Psoas muscle (tissue), 8 donors: ENCODE results near the gene NGFR. TPM values are rescaled to one million over a fixed set of nuclear protein-coding genes. Genes with fewer than 3 reads are reported as not detected.

ENCODE experiments used
- ATAC-seq, 4 donors: fragments of 200-7000 bp; cut with Tn5 transposase; one replicate each; pipeline ENCODE4 v1.9.1; 2020; ENCODE audit warnings: moderate library complexity in 3 of 4, mild to moderate bottlenecking in 2 of 4
- DNase-seq, 2 donors: peaks; one replicate each; pipeline ENCODE4 v3.0.0-alpha.2; 2020
- H3K27ac ChIP-seq: fragments of 200-600 bp; one replicate; pipeline ENCODE4 v1.8.0; 2022
- H3K27me3 ChIP-seq, 3 donors: fragments of 200-600 bp in 1 of 3; one replicate each; pipeline versions ENCODE4 v1.6.1 to v1.8.0; 2013 to 2022; ENCODE audit warnings: low read length in 2 of 3, mild to moderate bottlenecking in 2 of 3, moderate library complexity in 1 of 3; ENCODE audit not compliant: insufficient read depth in 3 of 3
- H3K36me3 ChIP-seq, 2 donors: fragments of 200-600 bp in 1 of 2; one replicate each; pipeline versions ENCODE4 v1.6.1 to v1.8.0; 2013 to 2022; ENCODE audit warnings: low read depth in 1 of 2, mild to moderate bottlenecking in 1 of 2, moderate library complexity in 1 of 2; ENCODE audit not compliant: insufficient read depth in 1 of 2
- H3K4me1 ChIP-seq: fragments of 200-600 bp; one replicate; pipeline ENCODE4 v1.8.0; 2022
- H3K4me3 ChIP-seq: fragments of 200-600 bp; one replicate; pipeline ENCODE4 v1.8.0; 2022; ENCODE audit warnings: mild to moderate bottlenecking
- H3K9me3 ChIP-seq: fragments of 200-600 bp; one replicate; pipeline ENCODE4 v1.8.0; 2022
- CTCF ChIP-seq: fragments of 200-600 bp; IDR thresholded peaks from one replicate; pipeline ENCODE4 v1.8.0; 2022; ENCODE audit warnings: antibody characterized with exemption
- WGBS, 3 donors: extraction: QIAGEN DNeasy Blood & Tissue Kit; methylation state at CpG; one replicate each; pipeline versions ENCODE4 v1.1.6 to v1.1.7; 2013; 5-methylcytosine and 5-hydroxymethylcytosine counted together
- intact Hi-C, 2 donors: fragments of 100-400 bp; cut with DNase I; formaldehyde crosslinking; loops; one replicate each; pipeline versions ENCODE4 v1.11.0 to v1.14.2; 2022
- polyA plus RNA-seq, 3 donors: library from polyadenylated mRNA; stranded (reverse); fragments of 200-250 nt; gene quantifications; one replicate each; pipeline ENCODE4 v1.2.3, GENCODE V29; 2013
- total RNA-seq, 4 donors: library from RNA; stranded (reverse); fragmentation: NEBNext Ultra II Directional in 2 of 4; extraction: Animal tissue kit (Norgen Biotek cat#: 25700) in 2 of 4; gene quantifications; one replicate each; pipeline versions ENCODE4 v1.2.1 to v1.2.4, GENCODE V29; 2021 to 2023
- donor health status: healthy with polysubstance abuse.
- donor health status: DM: no; HTN: no; CAD: no; lungs with moderate emphysema.
- donor health status: Bipolar disorder and iron deficiency.
- donor health status: healthy.
- donor health status: DM: yes; HTN: yes; CAD: no.
- donor health status: DM: no; HTN: no; CAD: no.
- donor health status: DM: no; HTN: no; CAD: no.
- donor health status: DM: yes; HTN: yes; CAD: no.

The NGFR gene
- total and polyA plus RNA-seq, 7 donors: 0.74 to 13.5 (median 2.2) TPM

DNA sequence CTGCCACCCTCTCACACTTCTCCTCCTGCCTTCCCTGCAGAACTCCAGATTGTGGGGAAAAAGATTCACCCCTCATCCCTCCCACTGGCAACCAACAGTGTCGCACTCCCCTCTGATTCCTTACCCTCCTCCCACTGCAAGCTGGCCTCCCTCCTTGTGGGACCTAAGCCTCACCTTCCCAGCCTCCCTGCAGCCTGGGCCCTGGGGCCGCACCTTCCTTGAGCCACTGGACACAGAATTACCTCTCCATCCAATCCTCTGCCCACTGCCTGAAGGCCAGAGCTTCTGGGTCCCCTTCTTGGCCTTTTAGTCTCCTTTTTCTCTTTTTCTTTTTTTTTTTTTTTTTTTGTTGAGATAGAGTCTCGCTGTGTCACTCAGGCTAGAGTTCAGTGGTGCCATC is 33.9 kb downstream of the NGFR start:
- intact Hi-C loops: no loop called here
- Histone ChIP-seq H3K36me3 (no peaks in the 10 kb centered on the region), H3K4me1 (no peaks in the 10 kb centered on the region), H3K4me3 (no peak overlapping the region), H3K27ac (no peak overlapping the region), H3K9me3 (no peaks in the 10 kb centered on the region), H3K27me3 (peaks cover 0 to 3% (median 0%) of the 10 kb centered on the region in 3 donors)
- DNase-seq (no peak), ATAC-seq (no peak)
- no peak for TF ChIP-seq CTCF
- 94 to 100% (median 97%) methylated on average over 3 of the region's 3 CpGs for WGBS, 3 donors

DNA sequence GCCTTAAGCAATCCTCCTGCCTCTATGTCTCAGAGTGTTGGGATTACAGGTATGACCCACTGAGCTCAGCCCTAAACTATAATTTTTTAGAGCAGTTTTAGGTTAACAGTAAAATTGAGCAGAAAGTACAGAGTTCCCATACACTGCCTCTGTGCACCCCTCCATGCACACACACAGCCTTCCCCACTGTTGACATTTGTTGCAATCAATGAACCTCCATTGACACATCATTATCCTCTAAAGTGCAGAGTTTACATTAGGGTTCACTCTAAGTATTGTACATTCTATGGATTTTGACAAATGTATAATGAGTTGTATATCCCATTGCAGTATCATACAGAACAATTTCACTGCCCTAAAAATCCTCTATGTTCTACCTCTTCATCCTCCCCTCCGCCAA is 35.0 kb downstream of the NGFR start:
- H3K4me3 ChIP-seq: no peak overlapping the region
- H3K4me1 ChIP-seq: no peaks in the 10 kb centered on the region
- ATAC-seq: no peak
- intact Hi-C loops: no loop called here
- H3K9me3 ChIP-seq: no peaks in the 10 kb centered on the region
- peaks cover 0 to 3% (median 0%) of the 10 kb centered on the region in 3 donors for H3K27me3 ChIP-seq
- no peak overlapping the region for H3K27ac ChIP-seq
- no peak for DNase-seq
- WGBS, 3 donors: 95 to 99% (median 97%) methylated on average over 1 of the region's 1 CpG
- no peaks in the 10 kb centered on the region for H3K36me3 ChIP-seq
- no peak for TF ChIP-seq CTCF

DNA sequence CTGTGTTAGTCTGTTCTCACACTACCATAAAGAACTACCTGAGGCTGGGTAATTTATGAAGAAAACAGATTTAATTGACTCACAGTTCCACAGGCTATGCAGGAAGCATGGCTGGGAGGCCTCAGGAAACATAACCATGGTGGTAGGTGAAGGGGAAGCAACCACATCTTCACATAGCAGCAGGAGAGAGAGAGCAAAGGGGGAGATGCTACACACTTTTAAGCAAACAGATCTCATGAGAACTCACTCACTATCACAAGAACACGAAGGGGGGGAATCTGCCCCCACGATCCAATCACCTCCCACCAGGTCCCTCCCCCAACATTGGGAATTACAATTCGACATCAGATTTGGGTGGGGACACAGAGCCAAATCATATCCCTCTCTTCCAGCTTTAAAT is 48.8 kb downstream of the NGFR start:
- H3K36me3 ChIP-seq: no peaks in the 10 kb centered on the region
- DNase-seq: no peak
- intact Hi-C loops: no loop called here
- no peaks in the 10 kb centered on the region for H3K27me3 ChIP-seq
- no peak for ATAC-seq
- no peaks in the 10 kb centered on the region for H3K9me3 ChIP-seq
- H3K4me3 ChIP-seq: no peak overlapping the region
- 68 to 88% (median 72%) methylated on average over 3 of the region's 3 CpGs for WGBS, 3 donors
- no peak for TF ChIP-seq CTCF
- H3K27ac ChIP-seq: no peak overlapping the region
- no peaks in the 10 kb centered on the region for H3K4me1 ChIP-seq

DNA sequence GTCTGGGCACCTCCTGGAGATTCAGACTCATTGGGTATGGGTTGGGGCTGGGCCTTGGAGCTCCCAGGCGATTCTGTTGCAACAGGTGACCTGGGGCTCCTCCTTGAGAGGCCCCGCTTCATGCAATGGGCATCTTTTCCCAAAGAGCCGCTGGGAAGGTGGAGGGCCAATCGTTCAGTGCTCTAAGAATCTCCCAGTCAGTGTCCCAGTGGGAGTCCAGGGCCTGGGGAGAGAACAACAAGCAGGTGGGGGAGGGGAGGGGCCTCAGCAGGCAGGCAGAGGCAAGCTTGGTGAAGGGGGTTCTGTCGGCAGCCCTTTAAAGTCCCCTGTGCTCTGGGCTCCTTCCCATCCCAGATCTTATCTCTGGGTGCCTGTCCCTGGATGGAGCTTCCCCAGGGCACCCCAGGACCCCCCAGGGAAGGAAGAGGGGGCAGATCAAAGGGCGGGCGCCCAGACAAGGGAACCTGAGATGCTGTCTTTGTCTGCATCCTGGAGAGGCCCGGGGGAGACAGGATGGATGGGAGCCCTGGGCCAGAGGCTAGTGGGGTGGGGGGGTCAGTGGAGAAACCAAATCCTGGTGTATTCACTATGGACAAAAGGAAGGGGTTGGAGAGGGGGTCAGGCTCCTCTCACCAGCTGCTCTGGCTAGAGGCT is 50.0 kb downstream of the NGFR start:
- no peaks in the 10 kb centered on the region for H3K9me3 ChIP-seq
- H3K36me3 ChIP-seq: no peaks in the 10 kb centered on the region
- ATAC-seq: no peak
- no peaks in the 10 kb centered on the region for H3K4me1 ChIP-seq
- H3K27ac ChIP-seq: no peak overlapping the region
- intact Hi-C loops: loop anchor here in 1 of 2 donors (5.0 kb wide), 1 partner anchor 33 kb away; no protein-coding TSS in a partner anchor
- no peak overlapping the region for H3K4me3 ChIP-seq
- TF ChIP-seq CTCF: no peak
- no peak for DNase-seq
- 74 to 81% (median 76%) methylated on average over 8 of the region's 8 CpGs for WGBS, 3 donors
- peaks cover 0 to 2% (median 0%) of the 10 kb centered on the region in 3 donors for H3K27me3 ChIP-seq
